ENCODE data around the gene RBM14. TPM values are rescaled to one million over a fixed set of nuclear protein-coding genes. Genes with fewer than 3 reads are reported as not detected.

The RBM14 gene
- total and polyA plus RNA-seq, 8 donors: 64.2 to 94.1 (median 88.3) TPM

DNA sequence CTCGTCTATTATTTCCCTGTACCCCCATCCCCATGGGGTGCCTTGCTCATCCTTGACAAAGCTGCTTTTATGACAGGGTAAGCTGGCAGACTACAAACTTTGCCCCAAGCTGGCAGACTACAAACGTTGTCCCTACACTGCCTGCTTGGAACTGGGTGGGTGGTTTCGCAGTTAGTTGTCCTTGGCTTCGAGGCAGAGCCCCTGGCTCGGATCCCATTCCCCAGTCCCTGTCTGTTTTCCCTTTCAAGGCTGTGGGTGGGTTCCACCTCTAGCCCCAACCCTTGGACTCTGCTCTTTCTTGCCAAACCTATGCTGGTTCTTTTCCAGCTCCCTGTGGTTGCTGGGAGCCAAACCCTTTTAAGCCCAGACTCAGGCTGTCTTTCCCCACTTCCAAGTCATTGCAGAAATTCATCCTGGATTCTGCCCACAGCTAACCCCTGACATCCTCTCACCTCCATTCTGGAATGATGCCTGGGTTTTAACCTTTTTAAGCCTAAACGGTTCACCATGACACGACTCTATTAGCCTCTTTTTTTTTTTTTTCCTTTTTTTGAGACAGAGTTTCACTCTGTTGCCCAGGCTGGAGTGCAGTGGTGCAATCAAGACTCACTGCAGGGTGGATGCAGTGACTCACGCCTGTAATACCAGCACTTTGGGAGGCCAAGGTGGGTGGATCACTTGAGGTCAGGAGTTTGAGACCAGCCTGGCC lies 9.2 kb upstream of the RBM14 start:
- ATAC-seq (peak; percentile 60), DNase-seq (peak in 2 of 4 donors; percentile 13 to 51)
- TF ChIP-seq, protein P1, sequence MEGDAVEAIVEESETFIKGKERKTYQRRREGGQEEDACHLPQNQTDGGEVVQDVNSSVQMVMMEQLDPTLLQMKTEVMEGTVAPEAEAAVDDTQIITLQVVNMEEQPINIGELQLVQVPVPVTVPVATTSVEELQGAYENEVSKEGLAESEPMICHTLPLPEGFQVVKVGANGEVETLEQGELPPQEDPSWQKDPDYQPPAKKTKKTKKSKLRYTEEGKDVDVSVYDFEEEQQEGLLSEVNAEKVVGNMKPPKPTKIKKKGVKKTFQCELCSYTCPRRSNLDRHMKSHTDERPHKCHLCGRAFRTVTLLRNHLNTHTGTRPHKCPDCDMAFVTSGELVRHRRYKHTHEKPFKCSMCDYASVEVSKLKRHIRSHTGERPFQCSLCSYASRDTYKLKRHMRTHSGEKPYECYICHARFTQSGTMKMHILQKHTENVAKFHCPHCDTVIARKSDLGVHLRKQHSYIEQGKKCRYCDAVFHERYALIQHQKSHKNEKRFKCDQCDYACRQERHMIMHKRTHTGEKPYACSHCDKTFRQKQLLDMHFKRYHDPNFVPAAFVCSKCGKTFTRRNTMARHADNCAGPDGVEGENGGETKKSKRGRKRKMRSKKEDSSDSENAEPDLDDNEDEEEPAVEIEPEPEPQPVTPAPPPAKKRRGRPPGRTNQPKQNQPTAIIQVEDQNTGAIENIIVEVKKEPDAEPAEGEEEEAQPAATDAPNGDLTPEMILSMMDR (IDR thresholded peaks at IDR 0.05): no peak
- no peak overlapping the region for H3K4me3 ChIP-seq
- H3K9me3 ChIP-seq: no peaks in the 10 kb centered on the region
- peaks cover 0 to 7% of the 10 kb centered on the region in 2 donors for H3K4me1 ChIP-seq
- intact Hi-C loops (cut with DNase I): no loop called here
- no peaks in the 10 kb centered on the region for H3K27me3 ChIP-seq
- peaks cover 0 to 33% of the 10 kb centered on the region in 2 donors for H3K36me3 ChIP-seq
- H3K27ac ChIP-seq: peak overlapping the region; percentile 13 to 18

DNA sequence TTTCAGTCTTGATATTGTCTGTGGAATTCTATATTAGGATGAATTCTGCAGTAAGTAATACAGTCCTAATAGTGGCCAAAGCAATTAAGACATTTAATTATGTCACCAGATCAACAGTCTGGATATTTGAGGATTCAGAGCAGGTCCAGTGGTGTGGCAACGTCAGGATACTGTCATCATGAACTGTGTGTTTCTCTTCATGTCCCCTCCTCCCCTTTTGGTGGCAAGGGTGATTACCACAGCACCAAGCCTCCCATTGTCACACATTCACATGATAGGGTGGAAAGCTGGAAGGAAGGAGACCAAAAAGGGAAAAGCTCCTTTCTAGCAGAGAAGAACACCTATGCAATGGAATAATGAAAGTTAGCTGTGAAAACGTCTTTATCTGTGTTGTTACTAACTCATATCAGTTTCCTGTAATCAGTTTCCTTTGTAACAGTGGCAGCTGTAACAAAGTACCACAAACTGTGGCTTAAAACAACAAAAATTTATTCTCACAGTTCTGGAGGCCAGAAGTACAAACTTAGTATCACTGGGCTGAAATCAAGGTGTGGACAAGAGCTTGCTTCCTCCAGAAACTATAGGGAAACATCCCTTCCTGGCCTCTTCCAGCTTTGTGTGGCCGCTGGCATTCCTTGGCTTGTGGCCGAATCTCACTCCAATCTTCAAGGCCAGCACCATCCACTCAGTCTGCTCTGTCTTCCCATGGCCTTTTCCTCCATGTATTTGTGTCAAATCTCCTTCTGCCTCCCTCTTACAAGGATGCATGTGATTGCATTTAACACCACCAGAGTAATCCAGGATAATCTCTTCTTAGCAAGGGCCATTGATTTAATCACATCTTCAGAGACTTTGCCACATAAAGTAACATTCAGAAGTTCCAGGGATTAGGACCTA lies 6.5 kb upstream of the RBM14 start:
- no peaks in the 10 kb centered on the region for H3K27me3 ChIP-seq
- peaks cover 0 to 8% of the 10 kb centered on the region in 2 donors for H3K4me1 ChIP-seq
- H3K27ac ChIP-seq: no peak overlapping the region
- TF ChIP-seq, protein P1 (IDR thresholded peaks at IDR 0.05): no peak
- DNase-seq: no peak
- ATAC-seq: no peak
- H3K4me3 ChIP-seq: no peak overlapping the region
- H3K36me3 ChIP-seq: peaks cover 0 to 16% of the 10 kb centered on the region in 2 donors
- no peaks in the 10 kb centered on the region for H3K9me3 ChIP-seq
- intact Hi-C loops (cut with DNase I): no loop called here

DNA sequence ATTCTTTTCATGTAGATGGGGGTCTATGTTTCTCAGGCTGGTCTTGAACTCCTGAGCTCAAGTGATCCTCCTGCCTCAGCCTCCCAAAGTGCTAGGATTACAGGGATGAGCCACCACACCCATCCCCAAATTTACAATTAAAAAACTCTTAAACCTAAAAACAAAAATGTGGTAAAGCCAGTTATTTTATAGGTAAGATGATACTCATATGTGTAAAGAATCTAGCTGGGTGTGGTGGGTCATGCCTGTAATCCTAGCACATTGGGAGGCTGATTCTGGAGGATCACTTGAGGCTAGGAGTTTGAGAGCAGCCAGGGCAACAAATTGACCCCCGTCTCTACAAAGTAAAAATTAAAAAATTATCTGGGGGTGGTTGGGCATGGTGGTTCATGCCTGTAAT lies 4.0 kb upstream of the RBM14 start:
- no peak overlapping the region for H3K27ac ChIP-seq
- TF ChIP-seq, protein P1 (IDR thresholded peaks at IDR 0.05): no peak
- ATAC-seq: no peak
- peaks cover 0 to 18% of the 10 kb centered on the region in 2 donors for H3K4me1 ChIP-seq
- intact Hi-C loops (cut with DNase I): no loop called here
- H3K36me3 ChIP-seq: no peaks in the 10 kb centered on the region
- no peaks in the 10 kb centered on the region for H3K27me3 ChIP-seq
- DNase-seq: no peak
- H3K4me3 ChIP-seq: no peak overlapping the region
- H3K9me3 ChIP-seq: no peaks in the 10 kb centered on the region

DNA sequence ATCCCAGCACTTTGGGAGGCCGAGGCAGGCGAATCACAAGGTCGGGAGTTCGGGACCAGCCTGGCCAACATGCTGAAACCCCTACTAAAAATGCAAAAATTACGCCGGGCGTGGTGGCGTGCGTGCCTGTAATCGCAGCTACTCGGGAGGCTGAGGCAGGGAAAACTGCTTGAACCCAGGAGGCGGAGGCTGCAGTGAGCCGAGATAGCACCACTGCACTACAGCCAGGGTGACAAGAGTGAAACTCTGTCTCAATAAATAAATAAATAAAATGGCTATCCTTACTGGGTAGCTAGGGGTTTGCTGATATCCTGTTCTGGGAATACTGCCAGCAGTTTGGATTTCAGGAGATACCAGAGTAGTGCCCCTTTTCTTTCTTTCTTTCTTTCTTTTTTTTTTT lies 2.4 kb upstream of the RBM14 start:
- TF ChIP-seq, protein P1 (IDR thresholded peaks at IDR 0.05): no peak
- H3K4me3 ChIP-seq: no peak overlapping the region
- peak in 2 of 4 donors; percentile 44 to 60 for DNase-seq
- no peak for ATAC-seq
- no peak overlapping the region for H3K27ac ChIP-seq
- peaks cover 10 to 26% of the 10 kb centered on the region in 2 donors for H3K4me1 ChIP-seq
- intact Hi-C loops (cut with DNase I): no loop called here
- H3K9me3 ChIP-seq: no peaks in the 10 kb centered on the region
- no peaks in the 10 kb centered on the region for H3K36me3 ChIP-seq
- no peaks in the 10 kb centered on the region for H3K27me3 ChIP-seq

All from left lung (tissue), 10 donors.